OCI-LY7 (cell line): Measurements from ENCODE around the gene ZFYVE26. TPM values are rescaled to one million over a fixed set of nuclear protein-coding genes. Genes with fewer than 3 reads are reported as not detected.

Experiments
- BruUV-seq: library from RNA; stranded (reverse); fragments of 400-500 nt; replicated peaks from 2 replicates; lab custom pipeline; 2021; lab: Mats Ljungman, UMichigan
- CTCF ChIA-PET: fragments of 300-600 bp; sonication (Branson Sonifier 250); formaldehyde crosslinking; loops from one replicate; lab custom pipeline; 2022; ENCODE audit warnings: antibody characterized with exemption; ENCODE audit not compliant: unreplicated experiment; lab: Charles Lee
- POLR2A ChIA-PET: fragments of 300-600 bp; sonication (Branson Sonifier 250); formaldehyde crosslinking; loops from one replicate; lab custom pipeline; 2022; ENCODE audit warnings: antibody characterized with exemption; lab: Charles Lee
- DNase-seq: peaks from one replicate; pipeline ENCODE4 v3.0.0-alpha.2; 2015; ENCODE audit warnings: low spot score
- H2AFZ ChIP-seq: fragments of 200-600 bp; sonication (generic), shearing (Covaris generic); 2 replicates; pipeline ENCODE4 v1.6.1; 2014; ENCODE audit warnings: mild to moderate bottlenecking, antibody characterized with exemption, low read length, moderate library complexity
- H3K27ac ChIP-seq: fragments of 200-600 bp; sonication (generic); 2 replicates; pipeline ENCODE4 v1.5.1; 2014; ENCODE audit warnings: mixed run types, low read depth, mild to moderate bottlenecking, moderate library complexity, low read length, inconsistent platforms; ENCODE audit not compliant: poor library complexity, severe bottlenecking
- H3K36me3 ChIP-seq: fragments of 200-600 bp; sonication (generic); 2 replicates; pipeline ENCODE4 v1.6.1; 2014; ENCODE audit warnings: mild to moderate bottlenecking, antibody characterized with exemption, low read length, moderate library complexity, mixed read lengths; ENCODE audit not compliant: insufficient read depth
- H3K4me1 ChIP-seq: fragments of 200-600 bp; sonication (generic); 2 replicates; pipeline ENCODE4 v1.5.1; 2014; ENCODE audit warnings: mild to moderate bottlenecking, low read length; ENCODE audit not compliant: insufficient read depth, poor library complexity, severe bottlenecking
- H3K4me2 ChIP-seq: fragments of 200-600 bp; sonication (generic); 2 replicates; pipeline ENCODE4 v1.6.1; 2014; ENCODE audit warnings: mild to moderate bottlenecking, low read length
- H3K4me3 ChIP-seq: fragments of 200-600 bp; sonication (generic); 2 replicates; pipeline ENCODE4 v1.5.1; 2014; ENCODE audit warnings: mild to moderate bottlenecking, low read depth, low read length; ENCODE audit not compliant: poor library complexity, severe bottlenecking
- H3K79me2 ChIP-seq: fragments of 200-600 bp; sonication (generic); 2 replicates; pipeline ENCODE4 v1.6.1; 2016; ENCODE audit warnings: low read depth, mild to moderate bottlenecking, low read length, moderate library complexity, mixed read lengths; ENCODE audit not compliant: insufficient read depth
- H3K9me2 ChIP-seq: fragments of 200-600 bp; sonication (generic); 2 replicates; pipeline ENCODE4 v1.6.1; 2016; ENCODE audit warnings: mild to moderate bottlenecking, low read length, mixed read lengths; ENCODE audit not compliant: insufficient read depth
- H3K9me3 ChIP-seq: fragments of 200-600 bp; sonication (generic); 2 replicates; pipeline ENCODE4 v1.6.1; 2014; ENCODE audit warnings: mild to moderate bottlenecking, mixed run types, low read length, mixed read lengths
- H4K20me1 ChIP-seq: fragments of 200-600 bp; sonication (generic); 2 replicates; pipeline ENCODE4 v1.6.1; 2014; ENCODE audit warnings: mild to moderate bottlenecking, antibody characterized with exemption, low read length, moderate library complexity, mixed read lengths; ENCODE audit not compliant: insufficient read depth
- CTCF ChIP-seq: fragments of 200-600 bp; sonication (generic); conservative IDR thresholded peaks from 2 replicates; pipeline ENCODE4 v1.5.1; 2014; ENCODE audit warnings: mild to moderate bottlenecking, antibody characterized with exemption, low read length, moderate library complexity, mixed read lengths
- EZH2phosphoT487 ChIP-seq: fragments of 200-600 bp; sonication (generic); IDR thresholded peaks from 2 replicates; pipeline ENCODE4 v1.6.1; 2018; ENCODE audit warnings: low read depth, borderline replicate concordance, mild to moderate bottlenecking, mixed run types, antibody characterized with exemption, low read length, moderate library complexity, mixed read lengths
- intact Hi-C: fragments of 100-400 bp; cut with micrococcal nuclease; formaldehyde crosslinking; loops from one replicate; pipeline ENCODE4 v1.10.0; 2022; ENCODE audit not compliant: unreplicated experiment
- total RNA-seq, 2 experiments: library from RNA; depleted of rRNA in 1 of 2; stranded (reverse); fragments of >200 nt in 1 of 2; shearing (Covaris generic) in 1 of 2; gene quantifications; 2 replicates each; pipeline ENCODE4 v1.2.3, GENCODE V29; 2014 to 2022

Gene ZFYVE26
- total RNA-seq, 2 experiments from 2014 or later = 12.0 to 22.8 TPM

- Histone ChIP-seq H4K20me1 (no peaks in the 10 kb centered on the region), H3K9me3 (no peaks in the 10 kb centered on the region), H3K4me2 (no peak overlapping the region), H3K4me3 (no peak overlapping the region), H3K4me1 (no peaks in the 10 kb centered on the region), H3K9me2 (no peaks in the 10 kb centered on the region), H3K36me3 (peaks cover 21% of the 10 kb centered on the region), H2AFZ (no peak overlapping the region), H3K27ac (no peak overlapping the region), H3K79me2 (no peaks in the 10 kb centered on the region)
- ChIA-PET CTCF (no interaction called here), POLR2A (no interaction called here)
- intact Hi-C loops = no loop called here
- no peak for DNase-seq
- no TSS peak for BruUV-seq
- TF ChIP-seq CTCF = no peak
- TF ChIP-seq EZH2phosphoT487 = no peak
Measured at GRCh38 chr14:67744046-67744445, 72.3 kb downstream of the ZFYVE26 start.

GRCh38 chr14:67738740-67739504 lies 77.5 kb downstream of the ZFYVE26 start:
- no peaks in the 10 kb centered on the region for H4K20me1 ChIP-seq
- intact Hi-C loops = no loop called here
- no peak for DNase-seq

More at GRCh38 chr14:67738740-67739504, 77.5 kb downstream of the ZFYVE26 start:
- Histone ChIP-seq H3K36me3 (no peaks in the 10 kb centered on the region), H3K27ac (no peak overlapping the region), H3K9me3 (no peaks in the 10 kb centered on the region), H3K9me2 (no peaks in the 10 kb centered on the region), H3K79me2 (no peaks in the 10 kb centered on the region), H2AFZ (no peak overlapping the region), H3K4me1 (no peaks in the 10 kb centered on the region), H3K4me2 (no peak overlapping the region), H3K4me3 (no peak overlapping the region)
- ChIA-PET CTCF (no interaction called here), POLR2A (no interaction called here)
- TF ChIP-seq EZH2phosphoT487 (no peak), CTCF (no peak)
- BruUV-seq = no TSS peak
